GDM1 (cell line): ENCODE results near the gene PSMB7.

ENCODE experiments used
- DNase-seq: peaks from one replicate; lab custom pipeline; 2025; lab: John Stamatoyannopoulos, UW

Gene PSMB7

GRCh38 chr9:124327491-124327890 lies 87.8 kb downstream of the PSMB7 start:
- no peak for DNase-seq

DNA sequence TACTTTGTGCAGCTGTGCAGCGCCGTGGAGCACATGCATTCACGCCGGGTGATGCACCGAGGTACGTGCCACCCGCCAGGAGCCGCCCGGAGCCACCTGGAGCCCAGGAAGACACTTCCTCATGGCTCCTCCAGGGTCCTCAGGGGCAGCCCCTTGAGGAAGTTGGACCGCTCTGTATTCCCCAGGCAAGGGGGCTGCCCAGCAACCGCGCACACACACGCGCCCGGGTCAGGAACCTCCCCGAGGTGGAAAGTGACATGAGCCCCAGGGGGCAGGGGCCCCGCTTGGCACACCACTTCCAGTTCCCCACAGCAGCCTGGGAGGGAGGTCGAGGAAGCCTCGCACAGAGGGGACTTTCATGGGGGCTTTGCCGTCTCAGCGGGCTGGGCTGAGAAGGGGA lies 88.9 kb downstream of the PSMB7 start:
- no peak for DNase-seq

DNA sequence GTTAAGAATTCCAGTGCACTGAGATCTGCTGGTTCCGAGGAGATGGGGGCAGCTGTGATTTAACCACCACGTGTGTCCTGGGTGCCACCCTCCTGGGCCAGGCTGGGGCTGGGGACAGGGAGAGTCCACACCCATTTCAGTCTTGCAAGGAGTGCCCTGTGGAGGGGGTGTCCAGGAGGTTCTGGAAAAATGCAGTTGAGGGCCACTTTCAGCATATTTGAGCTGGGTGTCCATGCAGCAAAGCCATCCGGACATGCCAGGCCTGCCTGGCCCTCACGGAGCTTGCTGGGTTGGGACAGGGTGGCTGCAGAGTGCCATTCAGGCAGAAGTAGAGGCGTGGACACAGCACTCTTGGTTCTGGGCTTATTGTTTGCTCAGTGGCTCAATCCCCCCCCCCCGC lies 89.4 kb downstream of the PSMB7 start:
- no peak for DNase-seq

GRCh38 chr9:124323904-124324303 lies 91.3 kb downstream of the PSMB7 start:
- no peak for DNase-seq

- DNase-seq = no peak
These were observed 92.4 kb downstream of the PSMB7 start for GRCh38 chr9:124322618-124323432.

- DNase-seq = no peak
These were observed 93.3 kb downstream of the PSMB7 start for GRCh38 chr9:124321935-124322334.

- no peak for DNase-seq
These were observed 93.8 kb downstream of the PSMB7 start for GRCh38 chr9:124321416-124321815.

- DNase-seq = no peak
These were observed 94.9 kb downstream of the PSMB7 start for GRCh38 chr9:124320062-124320973.

GRCh38 chr9:124315882-124316281 lies 99.4 kb downstream of the PSMB7 start:
- DNase-seq = no peak

GRCh38 chr9:124313940-124314339 lies 101.3 kb downstream of the PSMB7 start:
- DNase-seq = no peak

- no peak for DNase-seq
These were observed 102.7 kb downstream of the PSMB7 start for GRCh38 chr9:124312290-124313265.

- DNase-seq = no peak
These were observed 104.0 kb downstream of the PSMB7 start for GRCh38 chr9:124311283-124311682.

GRCh38 chr9:124309667-124310084 lies 105.6 kb downstream of the PSMB7 start:
- DNase-seq = no peak

DNA sequence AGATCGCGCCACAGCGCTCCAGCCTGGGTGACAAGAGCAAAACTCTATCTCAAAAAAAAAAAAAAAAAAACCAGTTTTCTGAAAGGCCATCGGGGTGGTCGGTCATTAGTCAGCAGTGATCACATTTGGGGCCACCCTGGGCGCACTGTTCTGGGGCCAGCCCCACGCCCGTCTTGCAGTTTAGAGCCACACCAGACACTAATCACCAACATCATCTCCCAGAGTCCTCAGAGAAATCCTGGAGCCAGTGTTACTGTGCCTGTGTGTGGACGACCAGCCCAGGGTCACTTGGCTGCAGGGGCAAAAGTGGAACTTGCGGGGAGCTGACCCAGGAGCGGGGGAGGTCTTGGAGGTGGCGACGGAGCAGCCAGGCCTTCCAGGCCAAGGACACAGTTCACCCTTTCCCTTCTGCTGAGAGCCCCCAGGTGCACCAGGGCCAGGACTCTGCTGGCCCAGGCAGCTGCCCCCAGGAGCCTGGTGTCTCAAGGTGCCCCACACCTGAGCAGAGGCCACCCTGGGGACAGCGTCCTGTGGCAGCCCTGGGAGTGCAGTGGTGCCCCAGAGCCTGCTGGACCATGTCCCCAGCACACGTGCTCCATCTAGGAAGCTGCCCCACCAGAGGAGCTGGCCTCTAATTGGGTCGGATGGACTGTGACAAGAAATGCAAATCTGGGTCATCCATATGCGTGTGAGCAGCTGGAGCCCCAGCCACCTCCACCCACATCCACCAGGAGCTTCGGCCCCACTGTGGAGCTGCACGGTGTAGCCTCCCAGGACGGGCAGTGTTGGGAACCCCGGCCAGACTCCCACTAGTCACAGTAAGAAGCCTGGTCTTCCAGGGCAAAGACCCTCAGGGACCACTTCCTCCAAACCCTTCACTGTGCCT lies 106.4 kb downstream of the PSMB7 start:
- no peak for DNase-seq

DNA sequence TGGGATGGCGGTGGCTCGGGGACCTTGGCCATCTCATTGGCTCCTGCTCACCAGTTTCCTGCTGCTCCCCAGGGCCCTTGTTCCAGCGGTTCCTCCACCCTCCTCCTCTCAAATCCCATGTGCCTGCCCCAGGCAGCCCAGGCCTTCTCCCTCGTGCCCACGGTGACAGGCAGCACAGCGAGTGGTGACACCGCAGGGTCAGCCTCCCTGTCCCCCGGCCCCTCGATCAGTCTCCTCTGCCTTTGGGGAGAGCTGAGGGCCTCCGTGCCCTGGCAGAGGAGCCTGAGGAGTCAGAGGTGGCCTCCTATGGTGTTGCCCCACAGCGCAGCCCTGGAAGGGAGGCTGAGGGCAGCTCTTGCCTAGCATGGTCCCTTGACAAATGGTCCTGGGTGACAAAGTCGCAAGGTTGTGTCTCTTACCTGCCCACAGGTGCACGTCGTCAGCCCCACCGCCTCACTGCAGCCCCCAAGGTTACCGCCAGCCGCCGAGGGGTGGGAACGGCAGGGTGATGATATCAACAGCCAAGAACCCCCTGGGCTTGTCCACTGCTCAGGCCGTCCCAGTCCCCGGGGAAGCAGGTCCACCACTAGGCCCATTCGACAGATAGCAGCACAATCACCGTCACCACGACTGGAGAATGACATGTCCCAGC lies 107.7 kb downstream of the PSMB7 start:
- DNase-seq = no peak

- DNase-seq = no peak
These were observed 109.0 kb downstream of the PSMB7 start for GRCh38 chr9:124306098-124306735.

- no peak for DNase-seq
These were observed 111.0 kb downstream of the PSMB7 start for GRCh38 chr9:124304285-124304684.

- DNase-seq = no peak
These were observed 111.5 kb downstream of the PSMB7 start for GRCh38 chr9:124303762-124304161.
